Nephron progenitor cell (in vitro differentiated cells): ENCODE results near the gene TRIM28.
A peak's percentile ranks its signal among the peaks of the same experiment; 100 is the strongest.

Experiments used
- DNase-seq: peaks from one replicate; pipeline ENCODE4 v3.0.0; 2021
- H3K27ac Mint-ChIP-seq: 2 replicates; pipeline ENCODE4 v1.8.0; 2021; ENCODE audit warnings: mild to moderate bottlenecking, moderate library complexity, mixed read lengths
- H3K27me3 Mint-ChIP-seq: 2 replicates; pipeline ENCODE4 v1.8.0; 2021; ENCODE audit warnings: mild to moderate bottlenecking, low read depth, mixed read lengths; ENCODE audit not compliant: poor library complexity
- H3K36me3 Mint-ChIP-seq: 2 replicates; pipeline ENCODE4 v1.8.0; 2021; ENCODE audit warnings: low read depth, mixed read lengths
- H3K4me1 Mint-ChIP-seq: 2 replicates; pipeline ENCODE4 v1.8.0; 2021; ENCODE audit warnings: mixed read lengths
- H3K4me3 Mint-ChIP-seq: 2 replicates; pipeline ENCODE4 v1.8.0; 2021; ENCODE audit warnings: mild to moderate bottlenecking, moderate library complexity, mixed read lengths
- H3K9me3 Mint-ChIP-seq: 2 replicates; pipeline ENCODE4 v1.8.0; 2021; ENCODE audit warnings: mild to moderate bottlenecking, moderate library complexity, mixed read lengths
- TF ChIP-seq, protein P1 (sequence below): fragments of 200-600 bp; sonication (generic); IDR thresholded peaks from 2 replicates; pipeline ENCODE4 v1.5.0; 2021; ENCODE audit warnings: antibody characterized with exemption

TRIM28 gene

DNA sequence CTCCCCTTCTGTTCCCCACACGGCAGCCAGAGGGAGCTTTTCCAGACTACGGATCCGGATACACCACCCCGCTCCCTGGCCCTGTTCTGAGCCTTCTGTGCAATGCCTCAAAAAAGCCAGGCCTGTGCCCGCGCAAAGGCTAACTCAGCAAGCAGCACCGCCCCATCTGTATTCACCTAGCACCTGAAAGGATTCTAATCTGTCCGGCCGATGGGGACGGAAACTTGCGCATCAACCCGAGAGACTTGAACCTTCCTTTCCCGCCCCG is 24.8 kb upstream of the TRIM28 start:
- H3K36me3 Mint-ChIP-seq: peaks cover 7% of the 10 kb centered on the region
- H3K4me1 Mint-ChIP-seq: peaks cover 56% of the 10 kb centered on the region
- no peaks in the 10 kb centered on the region for H3K27me3 Mint-ChIP-seq
- DNase-seq: peak; percentile 74
- H3K4me3 Mint-ChIP-seq: peak overlapping the region; percentile 90
- H3K27ac Mint-ChIP-seq: peak overlapping the region; percentile 99
- TF ChIP-seq, protein P1, sequence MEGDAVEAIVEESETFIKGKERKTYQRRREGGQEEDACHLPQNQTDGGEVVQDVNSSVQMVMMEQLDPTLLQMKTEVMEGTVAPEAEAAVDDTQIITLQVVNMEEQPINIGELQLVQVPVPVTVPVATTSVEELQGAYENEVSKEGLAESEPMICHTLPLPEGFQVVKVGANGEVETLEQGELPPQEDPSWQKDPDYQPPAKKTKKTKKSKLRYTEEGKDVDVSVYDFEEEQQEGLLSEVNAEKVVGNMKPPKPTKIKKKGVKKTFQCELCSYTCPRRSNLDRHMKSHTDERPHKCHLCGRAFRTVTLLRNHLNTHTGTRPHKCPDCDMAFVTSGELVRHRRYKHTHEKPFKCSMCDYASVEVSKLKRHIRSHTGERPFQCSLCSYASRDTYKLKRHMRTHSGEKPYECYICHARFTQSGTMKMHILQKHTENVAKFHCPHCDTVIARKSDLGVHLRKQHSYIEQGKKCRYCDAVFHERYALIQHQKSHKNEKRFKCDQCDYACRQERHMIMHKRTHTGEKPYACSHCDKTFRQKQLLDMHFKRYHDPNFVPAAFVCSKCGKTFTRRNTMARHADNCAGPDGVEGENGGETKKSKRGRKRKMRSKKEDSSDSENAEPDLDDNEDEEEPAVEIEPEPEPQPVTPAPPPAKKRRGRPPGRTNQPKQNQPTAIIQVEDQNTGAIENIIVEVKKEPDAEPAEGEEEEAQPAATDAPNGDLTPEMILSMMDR: no peak
- H3K9me3 Mint-ChIP-seq: no peaks in the 10 kb centered on the region

DNA sequence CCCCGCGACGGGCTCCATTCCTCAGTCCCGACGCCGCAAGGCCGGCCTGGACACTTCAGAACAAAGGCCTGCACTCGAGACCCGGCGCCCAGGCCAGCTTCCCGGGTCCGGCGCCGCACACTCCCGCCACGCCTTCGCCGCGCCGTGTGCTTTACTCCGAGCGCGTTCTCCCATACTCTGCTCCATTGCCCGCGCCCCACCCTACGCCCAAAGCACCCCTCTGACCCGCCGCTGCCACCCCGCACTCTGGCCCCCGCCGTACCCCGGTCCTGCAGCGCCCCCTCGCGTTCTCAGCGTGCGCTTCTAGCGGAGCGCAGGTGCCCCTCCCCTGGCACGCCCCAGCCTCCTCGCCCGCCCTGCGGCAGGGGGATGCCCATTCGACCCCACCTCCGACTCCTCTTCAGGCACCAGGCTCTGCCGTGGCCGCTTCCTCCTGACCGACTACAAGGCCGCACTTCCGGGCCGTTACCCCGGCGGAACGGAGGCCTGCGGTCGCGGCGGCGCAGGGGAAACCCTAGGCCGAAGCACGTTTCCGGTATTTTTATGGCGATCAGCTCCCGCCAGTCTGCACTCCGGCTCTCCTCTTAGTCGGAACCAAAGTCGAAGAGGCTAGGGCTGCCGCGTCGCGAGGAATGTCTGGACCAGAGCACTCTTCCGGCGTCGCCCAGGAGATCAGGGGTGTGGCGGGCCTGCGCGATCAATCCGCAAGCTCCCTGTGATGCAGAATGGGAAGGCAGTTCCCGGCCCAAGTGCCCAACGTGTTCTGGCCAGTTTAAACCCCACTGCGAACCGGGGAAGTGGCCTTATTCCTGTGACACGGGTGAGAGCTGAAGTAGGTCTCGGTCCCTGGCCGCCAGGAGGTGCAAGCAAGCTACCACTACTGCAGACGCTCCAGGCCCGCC is 24.3 kb upstream of the TRIM28 start, which contains the start of gene ZBTB45:
Gene ZBTB45 (minus strand): TSS at position 456 of the 902 bp plus-strand sequence. CDS start 2,137 bp downstream, outside the sequence.
- TF ChIP-seq, protein P1: peak; percentile 44
- Mint-ChIP-seq H3K4me1 (peaks cover 50% of the 10 kb centered on the region), H3K27me3 (no peaks in the 10 kb centered on the region), H3K4me3 (peak within 1 kb of the TSS; percentile 90), H3K9me3 (no peaks in the 10 kb centered on the region), H3K36me3 (peaks cover 7% of the 10 kb centered on the region), H3K27ac (peak within 1 kb of the TSS; percentile 99)
- peak; percentile 92 for DNase-seq

DNA sequence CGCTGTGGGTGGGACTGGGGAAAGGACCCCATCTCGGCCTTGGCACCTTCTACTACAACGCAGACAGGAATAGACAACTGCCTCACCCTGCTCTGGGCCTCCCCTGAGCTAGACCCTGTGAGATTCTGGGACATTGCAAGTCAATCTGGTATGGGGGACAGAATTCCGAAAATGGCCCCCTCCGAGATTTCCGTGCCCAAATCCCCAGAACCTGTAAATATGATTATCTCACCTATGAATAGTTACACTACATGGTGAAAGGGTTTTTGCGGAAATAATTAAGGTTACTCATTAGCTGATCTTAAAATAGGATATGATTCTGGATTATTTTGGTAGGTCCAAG is 23.6 kb upstream of the TRIM28 start:
- peak overlapping the region; percentile 99 for H3K27ac Mint-ChIP-seq
- H3K4me3 Mint-ChIP-seq: peak overlapping the region; percentile 90
- peaks cover 6% of the 10 kb centered on the region for H3K36me3 Mint-ChIP-seq
- H3K4me1 Mint-ChIP-seq: peaks cover 45% of the 10 kb centered on the region
- TF ChIP-seq, protein P1: no peak
- no peak for DNase-seq
- H3K27me3 Mint-ChIP-seq: no peaks in the 10 kb centered on the region
- H3K9me3 Mint-ChIP-seq: no peaks in the 10 kb centered on the region

DNA sequence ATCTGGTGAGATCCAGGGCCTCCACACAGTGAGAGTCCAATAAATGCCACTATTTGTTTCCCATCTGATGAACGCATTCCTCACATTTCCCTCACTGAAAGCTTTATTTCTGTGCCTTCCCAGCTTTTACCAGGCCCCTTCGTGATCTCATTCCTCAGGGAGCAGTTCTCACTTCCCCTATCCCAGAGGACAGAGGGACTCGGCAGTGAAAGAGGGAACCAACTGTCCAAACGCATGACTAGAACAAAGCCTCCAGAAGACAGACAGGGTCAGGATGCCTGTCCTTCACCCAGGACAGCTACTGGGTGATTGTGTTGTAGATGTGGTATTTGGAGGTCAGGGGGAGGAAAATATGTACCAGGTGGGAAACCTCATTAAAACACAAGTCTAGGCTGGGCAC is 22.2 kb upstream of the TRIM28 start:
- no peak for DNase-seq
- Mint-ChIP-seq H3K9me3 (no peaks in the 10 kb centered on the region), H3K36me3 (no peaks in the 10 kb centered on the region), H3K27ac (peak overlapping the region; percentile 87), H3K4me3 (peak overlapping the region; percentile 71), H3K4me1 (peaks cover 34% of the 10 kb centered on the region), H3K27me3 (no peaks in the 10 kb centered on the region)
- TF ChIP-seq, protein P1: no peak

DNA sequence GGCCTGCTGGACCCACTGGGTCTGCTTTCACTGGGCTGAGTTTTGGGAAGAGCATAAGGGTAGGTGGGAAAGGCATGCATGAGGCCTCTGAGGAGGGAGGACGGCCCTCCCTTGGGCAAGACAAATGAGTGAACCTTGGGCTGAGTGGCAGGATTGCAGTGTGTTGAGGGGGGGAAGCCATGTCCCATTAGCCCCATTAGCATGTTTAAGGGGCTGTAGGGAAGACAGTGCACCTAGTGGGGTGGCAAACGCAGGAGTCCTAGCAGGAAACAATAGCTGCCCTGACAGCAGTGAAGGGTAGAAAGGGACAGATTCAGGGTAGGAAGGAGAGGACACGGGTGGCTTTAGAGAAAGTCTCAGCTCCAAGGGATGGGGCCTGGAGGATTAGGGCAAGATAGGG is 21.2 kb upstream of the TRIM28 start:
- peaks cover 39% of the 10 kb centered on the region for H3K4me1 Mint-ChIP-seq
- no peak overlapping the region for H3K27ac Mint-ChIP-seq
- no peak overlapping the region for H3K4me3 Mint-ChIP-seq
- TF ChIP-seq, protein P1: no peak
- no peak for DNase-seq
- H3K27me3 Mint-ChIP-seq: peaks cover under 1% of the 10 kb centered on the region
- no peaks in the 10 kb centered on the region for H3K36me3 Mint-ChIP-seq
- no peaks in the 10 kb centered on the region for H3K9me3 Mint-ChIP-seq

DNA sequence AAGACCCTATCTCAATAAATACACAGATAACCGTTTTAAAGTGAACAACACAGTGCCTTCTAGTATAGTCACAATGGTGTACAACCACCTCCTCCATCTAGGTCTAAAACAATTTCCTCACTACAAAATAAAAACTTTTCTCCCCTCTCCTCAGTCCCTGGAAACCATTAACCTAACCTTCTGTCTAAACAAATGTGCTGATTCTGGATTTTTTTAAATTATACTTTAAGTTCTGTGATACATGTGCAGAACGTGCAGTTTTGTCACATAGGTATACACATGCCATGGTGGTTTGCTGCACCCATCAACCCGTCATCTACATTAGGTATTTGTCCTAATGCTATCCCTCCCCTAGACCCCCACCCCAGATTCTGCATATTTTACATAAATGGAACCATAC is 14.5 kb upstream of the TRIM28 start:
- H3K9me3 Mint-ChIP-seq: no peaks in the 10 kb centered on the region
- peaks cover 11% of the 10 kb centered on the region for H3K4me1 Mint-ChIP-seq
- TF ChIP-seq, protein P1: no peak

More for the DNA sequence above, 14.5 kb upstream of the TRIM28 start:
- DNase-seq: no peak
- Mint-ChIP-seq H3K27ac (no peak overlapping the region), H3K4me3 (no peak overlapping the region), H3K36me3 (no peaks in the 10 kb centered on the region), H3K27me3 (peaks cover 23% of the 10 kb centered on the region)
